GM12878 (cell line): ENCODE results near the gene BAG3. TPM values are rescaled to one million over a fixed set of nuclear protein-coding genes. Genes with fewer than 3 reads are reported as not detected.

ENCODE experiments used
- ATAC-seq: fragments of 200-7000 bp; cut with Tn5 transposase; 3 replicates; pipeline ENCODE4 v1.9.1; 2020; ENCODE audit warnings: mild to moderate bottlenecking, moderate library complexity
- BruUV-seq: library from RNA; stranded (reverse); fragments of 400-500 nt; replicated peaks from 2 replicates; lab custom pipeline; 2021; lab: Mats Ljungman, UMichigan
- CTCF ChIA-PET: fragments of 300-600 bp; sonication (Branson Sonifier 250); formaldehyde crosslinking; extraction: SDS; loops from one replicate; lab custom pipeline; 2021; ENCODE audit warnings: inconsistent platforms; lab: Yijun Ruan, JAX
- POLR2A ChIA-PET: fragments of 350-600 bp; formaldehyde crosslinking; extraction: SDS; loops from one replicate; lab custom pipeline; 2021; ENCODE audit warnings: inconsistent platforms; lab: Charles Lee
- RAD21 ChIA-PET: fragments of 300-600 bp; sonication (Branson Sonifier 250); formaldehyde crosslinking; loops from one replicate; lab custom pipeline; 2023; ENCODE audit warnings: antibody characterized with exemption; ENCODE audit not compliant: unreplicated experiment; lab: Charles Lee
- SMC1A ChIA-PET: fragments of 300-600 bp; sonication (Branson Sonifier 250); formaldehyde crosslinking; loops from one replicate; lab custom pipeline; 2023; ENCODE audit not compliant: unreplicated experiment, uncharacterized antibody; lab: Charles Lee
- DNase-seq: peaks from one replicate; pipeline ENCODE4 v3.0.0-alpha.2; 2011; ENCODE audit warnings: low read depth, low spot score
- FAIRE-seq: peaks from 3 replicates; lab custom pipeline; 2011; peaks lifted over from hg19 to GRCh38; lab: Jason Lieb, UNC
- H2AFZ ChIP-seq: 2 replicates; pipeline ENCODE4 v1.6.0; 2011; ENCODE audit warnings: low read depth, low read length, control low read depth; ENCODE audit not compliant: control insufficient read depth
- H3K27ac ChIP-seq: 2 replicates; pipeline ENCODE4 v1.5.1; 2011; ENCODE audit warnings: control low read depth; ENCODE audit not compliant: control insufficient read depth, insufficient read depth
- H3K27me3 ChIP-seq, 2 experiments: replicated peaks in 1 of 2; 2 replicates each; pipeline versions ENCODE4 v1.6.0 to v1.6.1; 2011; ENCODE audit warnings: low read length in 1 of 2; ENCODE audit not compliant: control insufficient read depth in 2 of 2, insufficient read depth in 2 of 2
- H3K36me3 ChIP-seq, 2 experiments: 2 replicates each; pipeline ENCODE4 v1.5.1; 2011; ENCODE audit warnings: low read length in 1 of 2; ENCODE audit not compliant: control insufficient read depth in 2 of 2, insufficient read depth in 2 of 2
- H3K4me1 ChIP-seq: 2 replicates; pipeline ENCODE4 v1.6.1; 2011; ENCODE audit warnings: mild to moderate bottlenecking, low read length, moderate library complexity, mixed read lengths; ENCODE audit not compliant: control insufficient read depth, insufficient read depth
- H3K4me2 ChIP-seq: 2 replicates; pipeline ENCODE4 v1.6.0; 2011; ENCODE audit warnings: control low read depth; ENCODE audit not compliant: control insufficient read depth, insufficient read depth
- H3K4me3 ChIP-seq: fragments of 200-600 bp; sonication (generic); 2 replicates; pipeline ENCODE4 v1.5.1; 2016
- H3K79me2 ChIP-seq: 2 replicates; pipeline ENCODE4 v1.6.0; 2011; ENCODE audit warnings: low read length; ENCODE audit not compliant: control insufficient read depth, insufficient read depth
- H3K9ac ChIP-seq: 2 replicates; pipeline ENCODE4 v1.8.0; 2011; ENCODE audit warnings: low read length, control low read depth, mixed read lengths; ENCODE audit not compliant: control insufficient read depth, insufficient read depth
- H3K9me3 ChIP-seq: replicated peaks from 3 replicates; pipeline ENCODE4 v1.5.1; 2011; ENCODE audit warnings: mild to moderate bottlenecking, low read length; ENCODE audit not compliant: control insufficient read depth, insufficient read depth
- H4K20me1 ChIP-seq: 2 replicates; pipeline ENCODE4 v1.6.0; 2011; ENCODE audit not compliant: control insufficient read depth, insufficient read depth
- ETV6 ChIP-seq, 2 experiments: fragments of 450-650 bp in 1 of 2; IDR thresholded peaks in 1 of 2; conservative IDR thresholded peaks in 1 of 2; 2 replicates each; pipeline ENCODE4 v1.6.1; 2014; ENCODE audit warnings: antibody characterized with exemption in 1 of 2, borderline replicate concordance in 1 of 2, low read depth in 1 of 2, mild to moderate bottlenecking in 1 of 2, moderate library complexity in 1 of 2
- NFXL1 ChIP-seq: fragments of 450-650 bp; IDR thresholded peaks from 2 replicates; pipeline ENCODE4 v1.6.1; 2017; ENCODE audit warnings: antibody characterized with exemption, mild to moderate bottlenecking, borderline replicate concordance
- NR2C1 ChIP-seq: fragments of 450-650 bp; IDR thresholded peaks from 2 replicates; pipeline ENCODE4 v1.6.1; 2017; ENCODE audit warnings: antibody characterized with exemption, mild to moderate bottlenecking, moderate library complexity
- PAX8 ChIP-seq: fragments of 450-650 bp; IDR thresholded peaks from 2 replicates; pipeline ENCODE4 v1.6.1; 2017; ENCODE audit warnings: mild to moderate bottlenecking, moderate library complexity
- WGBS: methylation state at CpG from one replicate; pipeline ENCODE4 v1.1.6; 2016; ENCODE audit warnings: low lambda C conversion rate; ENCODE audit not compliant: insufficient replicate concordance, insufficient coverage; ENCODE audit errors: missing lambda C conversion rate; 5-methylcytosine and 5-hydroxymethylcytosine counted together
- in situ Hi-C: fragments of 300-500 bp; cut with MboI; formaldehyde crosslinking; loops from 9 replicates; pipeline ENCODE4 v1.14.3; 2018; ENCODE audit warnings: mixed read lengths
- intact Hi-C: fragments of 100-400 bp; cut with micrococcal nuclease; formaldehyde crosslinking; loops from one replicate; pipeline ENCODE4 v1.14.2; 2022; ENCODE audit not compliant: unreplicated experiment
- polyA plus RNA-seq, 11 experiments: library from polyadenylated mRNA; depleted of rRNA in 4 of 11; unstranded in 6 of 11; stranded (reverse) in 5 of 11; fragments of >200 nt; fragmentation: Nextera tagmentation in 4 of 11; fragmentation: Illumina TruSeq in 1 of 11; extraction: Ambion mirVana in 4 of 11; extraction: Trizol in 1 of 11; gene quantifications; 1 replicate in 1 of 11; 2 replicates in 10 of 11; pipeline versions ENCODE4 v1.2.1 to v1.2.3, GENCODE V29; 2011 to 2016; ENCODE audit warnings: inconsistent platforms in 2 of 11, missing spikeins in 2 of 11, low read depth in 1 of 11
- total RNA-seq, 4 experiments: library from RNA; depleted of rRNA in 3 of 4; stranded (reverse); fragments of >200 nt in 3 of 4; fragmentation: Illumina TruSeq in 1 of 4; extraction: Trizol in 1 of 4; gene quantifications; 2 replicates each; pipeline versions ENCODE4 v1.2.1 to v1.2.3, GENCODE V29; 2013 to 2021
- TF ChIP-seq, protein P1 (sequence below): IDR thresholded peaks from 2 replicates; pipeline ENCODE4 v1.6.1; 2011; ENCODE audit warnings: low read depth, mild to moderate bottlenecking, low read length, moderate library complexity, borderline replicate concordance; ENCODE audit errors: extremely low read depth
- TF ChIP-seq, protein P2 (sequence below): fragments of 450-650 bp; IDR thresholded peaks from 2 replicates; pipeline ENCODE4 v1.6.1; 2017; ENCODE audit warnings: mild to moderate bottlenecking, moderate library complexity

The BAG3 gene
- total and polyA plus RNA-seq, 10 of the 15 experiments (the other 5 are each of a cell fraction or from before 2014, with no cell fraction given), result 0.71 to 14.1 (median 4.3) TPM

DNA sequence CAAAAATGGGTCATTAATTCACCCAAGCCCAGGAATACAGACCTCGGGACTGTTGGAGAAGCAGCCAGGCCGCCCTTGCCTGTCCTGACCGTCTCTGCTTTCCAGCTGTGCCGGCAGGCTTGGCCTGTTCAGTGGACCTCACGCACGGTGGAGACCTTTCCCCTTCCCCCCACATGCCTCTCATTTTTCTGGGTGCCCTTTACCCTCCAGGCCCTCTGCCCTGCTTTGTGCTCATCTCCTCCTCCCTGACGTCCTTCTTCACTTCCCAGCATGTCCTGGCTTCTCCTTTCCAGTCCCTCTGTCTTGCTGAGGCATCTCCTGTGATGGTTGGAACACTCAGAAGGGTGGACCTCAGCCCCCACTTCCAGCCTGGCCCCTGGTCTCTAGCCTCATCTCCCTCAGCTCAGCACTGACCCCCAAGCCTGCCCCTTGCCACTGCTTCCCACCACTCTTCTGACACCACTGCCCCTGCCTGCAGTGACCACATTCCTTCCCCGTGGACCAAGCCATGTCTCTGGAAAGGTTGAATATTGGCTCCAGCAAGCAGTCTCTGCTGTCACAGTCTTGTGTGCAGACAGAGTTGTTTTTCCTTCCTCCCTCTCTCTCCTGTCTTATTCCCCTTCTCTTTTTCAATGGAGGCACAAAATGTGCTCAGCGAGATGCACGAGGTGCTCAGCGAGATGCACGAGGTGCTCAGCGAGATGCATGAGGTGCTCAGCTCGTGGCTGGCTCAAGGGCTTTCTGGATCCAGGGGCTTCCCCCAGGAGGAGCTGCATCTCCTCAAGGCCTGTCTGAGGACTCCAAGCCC, 14.9 kb downstream of the BAG3 start:
- DNase-seq (no peak), FAIRE-seq (no peak), ATAC-seq (no peak)
- Histone ChIP-seq H3K4me2 (no peak overlapping the region), H3K36me3 (no peaks in the 10 kb centered on the region; a peak in 1 of 4 replicates), H3K4me3 (no peak overlapping the region), H3K27ac (no peak overlapping the region), H3K9me3 (no peaks in the 10 kb centered on the region), H3K4me1 (peaks cover 9% of the 10 kb centered on the region; the same call in 1 of the 2 replicates), H2AFZ (no peak overlapping the region), H3K27me3 (no peaks in the 10 kb centered on the region), H4K20me1 (no peaks in the 10 kb centered on the region), H3K9ac (no peak overlapping the region), H3K79me2 (no peaks in the 10 kb centered on the region)
- RAD21 ChIA-PET, result no interaction called here
- CTCF ChIA-PET, result no interaction called here
- in situ Hi-C loops (no loop called here), intact Hi-C loops (no loop called here)
- POLR2A ChIA-PET, result no interaction called here
- BruUV-seq, result no TSS peak
- 62% methylated on average over 14 of the region's 14 CpGs for WGBS
- SMC1A ChIA-PET, result interaction anchor here (1.3 kb wide), 1 partner anchor 194 kb away, joined by 3 read pairs; no protein-coding TSS in a partner anchor
- TF ChIP-seq, protein P1, sequence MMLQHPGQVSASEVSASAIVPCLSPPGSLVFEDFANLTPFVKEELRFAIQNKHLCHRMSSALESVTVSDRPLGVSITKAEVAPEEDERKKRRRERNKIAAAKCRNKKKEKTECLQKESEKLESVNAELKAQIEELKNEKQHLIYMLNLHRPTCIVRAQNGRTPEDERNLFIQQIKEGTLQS, result no peak
- no peak for TF ChIP-seq NR2C1
- TF ChIP-seq, protein P2, sequence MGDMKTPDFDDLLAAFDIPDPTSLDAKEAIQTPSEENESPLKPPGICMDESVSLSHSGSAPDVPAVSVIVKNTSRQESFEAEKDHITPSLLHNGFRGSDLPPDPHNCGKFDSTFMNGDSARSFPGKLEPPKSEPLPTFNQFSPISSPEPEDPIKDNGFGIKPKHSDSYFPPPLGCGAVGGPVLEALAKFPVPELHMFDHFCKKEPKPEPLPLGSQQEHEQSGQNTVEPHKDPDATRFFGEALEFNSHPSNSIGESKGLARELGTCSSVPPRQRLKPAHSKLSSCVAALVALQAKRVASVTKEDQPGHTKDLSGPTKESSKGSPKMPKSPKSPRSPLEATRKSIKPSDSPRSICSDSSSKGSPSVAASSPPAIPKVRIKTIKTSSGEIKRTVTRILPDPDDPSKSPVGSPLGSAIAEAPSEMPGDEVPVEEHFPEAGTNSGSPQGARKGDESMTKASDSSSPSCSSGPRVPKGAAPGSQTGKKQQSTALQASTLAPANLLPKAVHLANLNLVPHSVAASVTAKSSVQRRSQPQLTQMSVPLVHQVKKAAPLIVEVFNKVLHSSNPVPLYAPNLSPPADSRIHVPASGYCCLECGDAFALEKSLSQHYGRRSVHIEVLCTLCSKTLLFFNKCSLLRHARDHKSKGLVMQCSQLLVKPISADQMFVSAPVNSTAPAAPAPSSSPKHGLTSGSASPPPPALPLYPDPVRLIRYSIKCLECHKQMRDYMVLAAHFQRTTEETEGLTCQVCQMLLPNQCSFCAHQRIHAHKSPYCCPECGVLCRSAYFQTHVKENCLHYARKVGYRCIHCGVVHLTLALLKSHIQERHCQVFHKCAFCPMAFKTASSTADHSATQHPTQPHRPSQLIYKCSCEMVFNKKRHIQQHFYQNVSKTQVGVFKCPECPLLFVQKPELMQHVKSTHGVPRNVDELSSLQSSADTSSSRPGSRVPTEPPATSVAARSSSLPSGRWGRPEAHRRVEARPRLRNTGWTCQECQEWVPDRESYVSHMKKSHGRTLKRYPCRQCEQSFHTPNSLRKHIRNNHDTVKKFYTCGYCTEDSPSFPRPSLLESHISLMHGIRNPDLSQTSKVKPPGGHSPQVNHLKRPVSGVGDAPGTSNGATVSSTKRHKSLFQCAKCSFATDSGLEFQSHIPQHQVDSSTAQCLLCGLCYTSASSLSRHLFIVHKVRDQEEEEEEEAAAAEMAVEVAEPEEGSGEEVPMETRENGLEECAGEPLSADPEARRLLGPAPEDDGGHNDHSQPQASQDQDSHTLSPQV, result no peak
- no peak for TF ChIP-seq NFXL1
- TF ChIP-seq ETV6 (conservative IDR thresholded peaks at IDR 0.05 in 1 of 2, IDR thresholded peaks at IDR 0.05 in 1 of 2; ENCODE audit: borderline replicate concordance in 1 of 2, low read depth in 1 of 2), result no peak
- TF ChIP-seq PAX8, result no peak
